BLaER1 (cell line): Measurements from ENCODE around the gene BRD3.

Experiments used
- H3K27ac ChIP-seq: shearing (Covaris generic); formaldehyde crosslinking; 2 replicates; pipeline ENCODE4 v1.8.1; 2022
- H3K27me3 ChIP-seq: shearing (Covaris generic); formaldehyde crosslinking; 2 replicates; pipeline ENCODE4 v1.8.1; 2022
- H3K36me3 ChIP-seq: shearing (Covaris generic); formaldehyde crosslinking; 2 replicates; pipeline ENCODE4 v1.8.1; 2022
- H3K4me1 ChIP-seq: shearing (Covaris generic); formaldehyde crosslinking; 2 replicates; pipeline ENCODE4 v1.8.1; 2022
- H3K4me2 ChIP-seq: shearing (Covaris generic); formaldehyde crosslinking; 2 replicates; pipeline ENCODE4 v1.8.1; 2022
- H3K4me3 ChIP-seq: shearing (Covaris generic); formaldehyde crosslinking; 2 replicates; pipeline ENCODE4 v1.8.1; 2022
- H3K9ac ChIP-seq: shearing (Covaris generic); formaldehyde crosslinking; 2 replicates; pipeline ENCODE4 v1.8.1; 2022
- H3K9me3 ChIP-seq: shearing (Covaris generic); formaldehyde crosslinking; 2 replicates; pipeline ENCODE4 v1.8.1; 2022
- H4K20me1 ChIP-seq: shearing (Covaris generic); formaldehyde crosslinking; 2 replicates; pipeline ENCODE4 v1.8.1; 2022
- Cebpa-rat ChIP-seq: shearing (Covaris generic); IDR thresholded peaks from 2 replicates; pipeline ENCODE4 v1.8.1; 2022

Gene BRD3

DNA sequence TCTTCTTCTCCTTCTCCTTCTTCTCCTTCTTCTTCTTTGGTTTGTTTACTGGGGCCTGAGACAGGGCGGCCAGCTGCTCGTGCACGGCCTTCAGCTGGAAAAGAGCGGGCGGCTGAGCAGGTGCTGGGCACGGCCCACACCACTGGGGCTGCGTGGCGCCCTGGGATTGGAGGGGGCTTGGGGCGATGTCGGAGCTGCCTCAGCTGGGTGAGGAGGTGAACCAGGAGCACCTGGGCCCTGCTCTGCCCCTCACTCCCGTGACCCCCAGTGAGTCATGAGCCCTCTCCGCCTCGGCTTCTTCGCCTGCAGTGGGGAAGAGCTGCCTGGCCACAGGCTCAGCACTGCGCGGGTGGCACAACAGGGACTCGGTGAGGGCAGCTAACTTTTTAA, 27.7 kb downstream of the BRD3 start:
- Histone ChIP-seq H3K9me3 (no peaks in the 10 kb centered on the region), H3K4me1 (no peaks in the 10 kb centered on the region), H3K4me3 (no peak overlapping the region), H3K9ac (no peak overlapping the region), H3K27ac (no peak overlapping the region), H3K27me3 (no peaks in the 10 kb centered on the region), H3K36me3 (peaks cover 97% of the 10 kb centered on the region), H3K4me2 (no peak overlapping the region), H4K20me1 (peaks cover 78% of the 10 kb centered on the region)
- no peak for TF ChIP-seq Cebpa-rat

DNA sequence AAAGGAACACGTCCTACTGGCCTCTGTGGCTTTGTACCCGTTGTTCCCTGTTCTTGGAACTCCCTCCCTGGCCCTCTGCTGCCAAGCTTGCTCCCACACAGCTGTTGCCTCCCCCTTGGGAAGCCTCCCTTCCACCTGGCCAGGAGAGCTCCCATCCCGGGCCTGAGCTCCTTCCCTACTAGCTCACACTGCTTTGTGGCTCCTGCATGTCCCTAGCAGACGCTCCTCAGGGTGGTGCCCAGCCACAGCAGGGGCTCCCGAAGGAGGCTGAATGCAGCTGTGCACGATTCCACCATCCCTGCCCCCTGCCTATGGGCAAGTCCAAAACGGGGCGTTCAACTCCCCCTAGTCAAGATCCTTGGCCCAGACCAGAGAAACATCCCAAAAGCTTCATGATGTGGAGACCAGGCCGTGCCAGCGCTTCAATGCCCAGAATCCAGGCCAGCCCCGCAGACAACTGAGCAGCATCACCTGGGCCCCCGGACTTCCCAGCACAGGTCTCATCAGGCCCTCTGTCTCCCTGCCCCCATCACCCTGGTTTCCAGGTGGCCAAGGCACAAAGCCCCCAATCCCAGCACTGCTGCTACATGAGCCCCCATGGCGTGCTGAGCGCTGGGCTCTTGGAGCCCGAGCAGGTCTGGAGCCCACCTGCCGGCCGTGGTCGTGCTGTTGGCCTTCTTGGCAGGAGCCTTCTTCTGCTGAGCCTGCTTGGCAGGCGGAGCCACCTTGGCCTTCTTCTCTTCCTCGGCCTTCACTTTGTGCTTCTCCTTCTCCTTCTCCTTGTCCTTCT, 28.2 kb downstream of the BRD3 start:
- Histone ChIP-seq H3K36me3 (peaks cover 97% of the 10 kb centered on the region), H3K4me3 (no peak overlapping the region), H3K27me3 (no peaks in the 10 kb centered on the region), H3K27ac (no peak overlapping the region), H4K20me1 (peaks cover 78% of the 10 kb centered on the region), H3K9me3 (no peaks in the 10 kb centered on the region), H3K9ac (no peak overlapping the region), H3K4me1 (no peaks in the 10 kb centered on the region), H3K4me2 (no peak overlapping the region)
- TF ChIP-seq Cebpa-rat, result no peak

- Histone ChIP-seq H3K27ac (no peak overlapping the region), H3K4me2 (no peak overlapping the region), H3K36me3 (peaks cover 97% of the 10 kb centered on the region), H3K9me3 (no peaks in the 10 kb centered on the region), H3K27me3 (no peaks in the 10 kb centered on the region), H3K9ac (no peak overlapping the region), H3K4me1 (no peaks in the 10 kb centered on the region), H3K4me3 (no peak overlapping the region), H4K20me1 (peaks cover 71% of the 10 kb centered on the region)
- TF ChIP-seq Cebpa-rat, result no peak
Measured at GRCh38 chr9:134037641-134038040, 30.2 kb downstream of the BRD3 start.

GRCh38 chr9:134036130-134036529, 31.7 kb downstream of the BRD3 start:
- H3K9me3 ChIP-seq, result no peaks in the 10 kb centered on the region
- H3K4me3 ChIP-seq, result no peak overlapping the region
- peaks cover 75% of the 10 kb centered on the region for H4K20me1 ChIP-seq
- no peaks in the 10 kb centered on the region for H3K4me1 ChIP-seq
- H3K27ac ChIP-seq, result no peak overlapping the region
- H3K36me3 ChIP-seq, result peaks cover 98% of the 10 kb centered on the region
- no peaks in the 10 kb centered on the region for H3K27me3 ChIP-seq
- TF ChIP-seq Cebpa-rat, result no peak
- H3K4me2 ChIP-seq, result no peak overlapping the region
- no peak overlapping the region for H3K9ac ChIP-seq

DNA sequence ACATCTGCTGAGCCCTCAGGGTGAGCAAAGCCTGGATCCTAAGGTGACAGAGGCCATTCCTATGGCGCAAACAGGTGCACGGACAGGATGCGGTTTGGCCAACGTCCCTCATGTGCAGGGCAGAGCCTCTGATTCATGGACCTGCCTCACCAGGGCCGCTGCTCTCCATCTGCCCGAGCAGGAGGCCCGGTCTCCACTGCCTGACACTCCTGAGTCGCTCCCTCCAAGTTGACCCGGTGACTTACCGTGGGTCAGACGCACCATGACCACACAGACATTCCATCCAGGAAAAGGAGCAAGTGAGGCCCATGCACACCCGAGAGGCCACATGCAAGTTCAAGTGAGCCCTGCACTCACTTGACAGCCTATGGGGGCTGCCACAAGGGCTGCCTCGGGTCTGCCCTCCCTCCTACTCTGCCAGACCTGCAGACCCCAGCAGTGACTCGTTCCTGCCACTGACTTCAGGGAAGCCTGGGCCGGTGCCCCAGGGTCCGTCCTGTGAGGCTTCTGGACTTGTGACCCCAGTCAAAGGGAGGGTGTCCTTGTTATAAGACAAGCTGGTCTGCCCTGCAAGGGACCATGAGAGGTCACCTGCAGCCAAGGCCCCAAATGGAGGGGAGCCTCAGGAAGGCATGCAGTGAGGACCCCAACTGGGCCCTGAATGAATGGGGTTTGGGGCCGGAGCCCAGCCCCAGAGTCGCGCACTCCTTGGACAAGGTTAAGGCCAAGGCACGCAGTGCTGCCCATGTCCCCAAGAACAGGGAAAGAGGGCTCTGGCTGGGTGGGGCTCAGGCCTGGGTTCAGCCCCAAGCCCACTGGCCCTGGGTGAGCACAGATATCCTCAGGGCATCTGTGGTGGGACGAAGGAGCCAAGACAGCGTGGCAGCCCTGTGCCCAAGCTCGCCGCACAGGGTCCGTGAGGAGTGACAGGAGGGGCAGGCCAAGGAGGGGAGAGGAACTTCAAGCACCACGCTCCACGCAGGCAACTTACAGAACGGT, 32.5 kb downstream of the BRD3 start:
- Histone ChIP-seq H3K4me2 (no peak overlapping the region), H3K4me1 (no peaks in the 10 kb centered on the region), H3K9me3 (no peaks in the 10 kb centered on the region), H3K4me3 (no peak overlapping the region), H3K36me3 (peaks cover 98% of the 10 kb centered on the region), H3K9ac (no peak overlapping the region), H3K27me3 (no peaks in the 10 kb centered on the region), H3K27ac (no peak overlapping the region), H4K20me1 (peaks cover 75% of the 10 kb centered on the region)
- TF ChIP-seq Cebpa-rat, result no peak

DNA sequence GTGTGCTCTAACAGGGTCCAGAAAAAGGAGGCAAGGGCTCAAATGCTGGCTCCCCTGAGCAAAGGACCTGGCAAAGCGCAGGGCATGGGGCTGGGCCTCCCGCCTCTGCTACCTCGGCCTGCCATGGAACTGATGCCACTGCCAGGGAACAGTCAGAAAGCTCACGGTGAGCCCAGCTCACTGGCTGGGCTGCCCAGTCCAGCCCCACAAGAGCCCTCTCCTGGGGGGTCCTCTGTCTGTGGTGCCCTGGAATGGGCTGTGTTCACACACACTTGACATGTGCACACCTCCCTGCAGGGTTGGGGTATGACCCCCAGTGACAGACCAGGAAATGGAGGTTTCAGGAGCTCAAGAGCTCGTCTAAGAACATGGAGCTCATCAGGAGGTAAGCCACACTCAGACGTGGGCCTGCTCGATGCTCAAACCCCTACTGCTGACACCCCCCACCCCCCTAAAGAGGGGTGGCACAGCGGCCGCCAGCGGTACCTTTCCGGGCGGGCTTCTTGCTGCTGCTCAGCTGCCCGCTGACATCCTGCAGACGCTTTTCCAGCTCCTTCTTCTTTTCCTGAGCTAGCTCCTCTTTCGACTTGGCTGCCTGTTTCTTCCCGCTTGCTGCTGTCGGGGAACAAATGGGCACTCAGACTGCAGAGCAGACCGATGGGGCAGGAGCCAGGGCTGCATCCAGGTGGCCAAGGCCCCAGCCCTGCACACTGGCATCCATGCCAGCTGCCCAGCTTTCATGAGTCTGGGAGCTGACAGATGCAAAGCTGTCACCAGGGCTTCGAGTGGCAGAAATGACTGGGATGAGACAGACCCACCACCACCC, 33.4 kb downstream of the BRD3 start:
- H3K4me2 ChIP-seq, result no peak overlapping the region
- H3K9ac ChIP-seq, result no peak overlapping the region
- H4K20me1 ChIP-seq, result peaks cover 72% of the 10 kb centered on the region
- H3K9me3 ChIP-seq, result no peaks in the 10 kb centered on the region
- H3K4me3 ChIP-seq, result no peak overlapping the region
- H3K27ac ChIP-seq, result no peak overlapping the region
- H3K36me3 ChIP-seq, result peaks cover 98% of the 10 kb centered on the region
- no peaks in the 10 kb centered on the region for H3K27me3 ChIP-seq
- H3K4me1 ChIP-seq, result peaks cover under 1% of the 10 kb centered on the region; the same call in 1 of the 2 replicates
- no peak for TF ChIP-seq Cebpa-rat

- peaks cover 73% of the 10 kb centered on the region for H4K20me1 ChIP-seq
- H3K4me1 ChIP-seq, result peaks cover 8% of the 10 kb centered on the region; the same call in 1 of the 2 replicates
- peaks cover 98% of the 10 kb centered on the region for H3K36me3 ChIP-seq
- no peaks in the 10 kb centered on the region for H3K27me3 ChIP-seq
- no peak for TF ChIP-seq Cebpa-rat
- H3K9me3 ChIP-seq, result no peaks in the 10 kb centered on the region
- no peak overlapping the region for H3K27ac ChIP-seq
- no peak overlapping the region for H3K4me2 ChIP-seq
- no peak overlapping the region for H3K4me3 ChIP-seq
- H3K9ac ChIP-seq, result no peak overlapping the region
Measured at GRCh38 chr9:134033516-134034214, 34.2 kb downstream of the BRD3 start.

- no peak overlapping the region for H3K4me3 ChIP-seq
- peaks cover 94% of the 10 kb centered on the region for H3K36me3 ChIP-seq
Measured at GRCh38 chr9:134032456-134033222, 35.2 kb downstream of the BRD3 start.

More at GRCh38 chr9:134032456-134033222, 35.2 kb downstream of the BRD3 start:
- no peak overlapping the region for H3K9ac ChIP-seq
- no peaks in the 10 kb centered on the region for H3K9me3 ChIP-seq
- H3K4me2 ChIP-seq, result no peak overlapping the region
- H4K20me1 ChIP-seq, result peaks cover 75% of the 10 kb centered on the region
- no peaks in the 10 kb centered on the region for H3K27me3 ChIP-seq
- no peak overlapping the region for H3K27ac ChIP-seq
- no peak for TF ChIP-seq Cebpa-rat
- H3K4me1 ChIP-seq, result peaks cover 9% of the 10 kb centered on the region; the same call in 1 of the 2 replicates
